BLaER1 treated with 17β-estradiol and CSF1 and Interleukin-3, amounts not matched to agents 10 nM and 100 nM (cell line): ENCODE results near the gene MYO1E.

Experiments used
- H3K27ac ChIP-seq, 11 experiments: shearing (Covaris generic); formaldehyde crosslinking; 2 replicates each; pipeline ENCODE4 v1.8.1; 2022
- H3K27me3 ChIP-seq, 11 experiments: shearing (Covaris generic); formaldehyde crosslinking; 2 replicates each; pipeline ENCODE4 v1.8.1; 2022
- H3K36me3 ChIP-seq, 11 experiments: shearing (Covaris generic); formaldehyde crosslinking; 2 replicates each; pipeline ENCODE4 v1.8.1; 2022
- H3K4me1 ChIP-seq, 10 experiments: shearing (Covaris generic); formaldehyde crosslinking; 2 replicates each; pipeline ENCODE4 v1.8.1; 2022
- H3K4me2 ChIP-seq, 11 experiments: shearing (Covaris generic); formaldehyde crosslinking; 2 replicates each; pipeline ENCODE4 v1.8.1; 2022
- H3K4me3 ChIP-seq, 10 experiments: shearing (Covaris generic); formaldehyde crosslinking; 2 replicates each; pipeline ENCODE4 v1.8.1; 2022
- H3K9ac ChIP-seq, 11 experiments: shearing (Covaris generic); formaldehyde crosslinking; 2 replicates each; pipeline ENCODE4 v1.8.1; 2022
- H3K9me3 ChIP-seq, 11 experiments: shearing (Covaris generic); formaldehyde crosslinking; replicated peaks in 1 of 11; 2 replicates each; pipeline ENCODE4 v1.8.1; 2022
- H4K20me1 ChIP-seq, 11 experiments: shearing (Covaris generic); formaldehyde crosslinking; 2 replicates each; pipeline ENCODE4 v1.8.1; 2022
- Cebpa-rat ChIP-seq, 11 experiments: shearing (Covaris generic); IDR thresholded peaks; 2 replicates each; pipeline ENCODE4 v1.8.1; 2022

MYO1E gene

GRCh38 chr15:59350421-59350732, 22.3 kb downstream of the MYO1E start:
- Histone ChIP-seq H3K4me3 (no peak overlapping the region), H3K27ac (peak overlapping the region in 6 of 11 experiments; percentile 8 to 67 (median 48); a peak in 10 of 22 replicates), H3K4me1 (peaks cover 28 to 79% (median 45%) of the 10 kb centered on the region in 10 experiments), H4K20me1 (peaks cover 0 to 95% (median 0%) of the 10 kb centered on the region in 11 experiments; a peak in 3 of 22 replicates), H3K36me3 (0 out of 22 replicates have a peak, but pooled peaks cover 0 to 4% (median 0%) of the 10 kb centered on the region in 11 experiments), H3K27me3 (no peaks in the 10 kb centered on the region), H3K9ac (peak overlapping the region in 2 of 11 experiments; percentile 12 to 31; a peak in 1 of 22 replicates), H3K4me2 (peak overlapping the region in 10 of 11 experiments; percentile 7 to 76 (median 53); a peak in 15 of 22 replicates), H3K9me3 (no peaks in the 10 kb centered on the region)
- no peak for TF ChIP-seq Cebpa-rat (IDR thresholded peaks at IDR 0.05)

DNA sequence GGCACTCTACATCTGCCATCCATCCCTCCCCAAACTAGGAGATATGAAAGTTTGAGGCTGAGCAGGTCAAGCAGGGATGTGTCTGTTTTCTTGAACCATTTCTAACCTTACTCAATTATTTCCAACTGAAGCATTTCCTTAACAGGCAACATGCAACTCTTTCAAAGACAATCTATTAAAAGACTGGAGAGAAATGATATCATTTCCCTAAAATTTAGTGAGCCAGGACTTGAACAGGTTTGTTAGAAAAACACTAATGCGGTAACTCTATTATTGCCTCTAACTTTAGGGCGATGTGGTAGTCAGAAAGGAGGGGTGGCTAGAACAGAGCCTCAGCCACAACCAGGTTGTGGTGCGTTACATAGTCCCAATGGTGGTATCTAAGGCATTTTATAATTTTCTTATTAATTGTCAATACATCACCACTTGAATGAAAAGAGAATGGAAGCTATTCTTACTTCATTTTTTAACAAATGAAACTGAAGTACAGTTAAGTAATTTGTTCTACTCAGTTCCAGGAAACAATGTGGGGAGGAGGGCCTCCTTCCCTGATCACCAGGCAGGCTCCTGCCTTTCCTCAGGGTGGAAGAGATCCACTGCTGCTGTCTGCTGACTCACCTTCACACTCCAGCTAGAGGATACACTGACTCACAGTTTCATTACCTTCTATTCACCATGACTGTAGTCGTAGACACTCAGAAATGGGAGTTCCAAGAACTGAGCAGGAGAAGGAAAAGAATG, 22.8 kb downstream of the MYO1E start:
- Histone ChIP-seq H3K9me3 (no peaks in the 10 kb centered on the region), H3K36me3 (0 out of 22 replicates have a peak, but pooled peaks cover 0 to 4% (median 0%) of the 10 kb centered on the region in 11 experiments), H3K4me3 (no peak overlapping the region), H3K4me1 (peaks cover 26 to 81% (median 42%) of the 10 kb centered on the region in 10 experiments), H3K9ac (peak overlapping the region in 3 of 11 experiments; percentile 12 to 31 (median 31); a peak in 3 of 22 replicates), H3K27me3 (no peaks in the 10 kb centered on the region), H4K20me1 (peaks cover 0 to 95% (median 0%) of the 10 kb centered on the region in 11 experiments; a peak in 3 of 22 replicates), H3K27ac (peak overlapping the region in 6 of 11 experiments; percentile 8 to 67 (median 48); a peak in 11 of 22 replicates), H3K4me2 (peak overlapping the region; percentile 6 to 76 (median 44); a peak in 17 of 22 replicates)
- no peak for TF ChIP-seq Cebpa-rat (IDR thresholded peaks at IDR 0.05)

DNA sequence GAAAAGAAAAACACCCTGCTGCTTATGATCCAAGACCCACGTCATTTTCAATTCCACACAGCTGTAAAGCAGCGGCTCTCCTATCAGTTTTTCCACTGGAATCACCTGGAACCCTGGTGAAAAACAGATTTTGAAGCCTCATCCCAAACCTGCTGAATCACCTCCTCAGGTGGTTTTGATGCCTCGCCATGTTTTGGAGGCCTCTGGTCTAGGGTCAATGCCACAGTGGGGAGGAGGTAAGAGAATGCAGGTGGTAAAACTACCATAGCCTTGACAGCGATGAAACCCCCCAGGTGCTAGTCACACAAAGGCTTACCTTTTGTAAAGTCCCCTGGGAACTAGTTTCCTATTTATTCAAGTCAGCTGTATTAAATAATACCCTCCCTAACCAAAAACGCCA, 24.8 kb downstream of the MYO1E start:
- H3K36me3 ChIP-seq, result 0 out of 22 replicates have a peak, but pooled peaks cover 0 to 4% (median 0%) of the 10 kb centered on the region in 11 experiments
- no peak overlapping the region for H3K9ac ChIP-seq
- H3K27ac ChIP-seq, result peak overlapping the region in 1 of 11 experiments; percentile 67; a peak in 1 of 22 replicates
- H3K4me2 ChIP-seq, result peak overlapping the region; percentile 6 to 76 (median 38); a peak in 21 of 22 replicates
- no peak overlapping the region for H3K4me3 ChIP-seq
- peaks cover 0 to 86% (median 0%) of the 10 kb centered on the region in 11 experiments; a peak in 3 of 22 replicates for H4K20me1 ChIP-seq
- H3K9me3 ChIP-seq, result peaks cover 0 to 4% (median 0%) of the 10 kb centered on the region in 11 experiments; a peak in 1 of 22 replicates
- no peak for TF ChIP-seq Cebpa-rat (IDR thresholded peaks at IDR 0.05)
- H3K27me3 ChIP-seq, result no peaks in the 10 kb centered on the region
- H3K4me1 ChIP-seq, result peaks cover 20 to 68% (median 35%) of the 10 kb centered on the region in 10 experiments

- 0 out of 22 replicates have a peak, but pooled peaks cover 0 to 8% (median 0%) of the 10 kb centered on the region in 11 experiments for H3K36me3 ChIP-seq
- peaks cover 20 to 59% (median 35%) of the 10 kb centered on the region in 10 experiments for H3K4me1 ChIP-seq
- peaks cover 0 to 76% (median 0%) of the 10 kb centered on the region in 11 experiments; a peak in 3 of 22 replicates for H4K20me1 ChIP-seq
- H3K9me3 ChIP-seq, result peaks cover 0 to 13% (median 0%) of the 10 kb centered on the region in 11 experiments; a peak in 2 of 22 replicates
- H3K4me3 ChIP-seq, result no peak overlapping the region
- no peak overlapping the region for H3K9ac ChIP-seq
- no peak overlapping the region for H3K27ac ChIP-seq
- peak overlapping the region in 1 of 11 experiments; percentile 11; a peak in 1 of 22 replicates for H3K4me2 ChIP-seq
- TF ChIP-seq Cebpa-rat (IDR thresholded peaks at IDR 0.05), result no peak
- H3K27me3 ChIP-seq, result no peaks in the 10 kb centered on the region
These were observed 25.7 kb downstream of the MYO1E start for GRCh38 chr15:59346951-59347350.

DNA sequence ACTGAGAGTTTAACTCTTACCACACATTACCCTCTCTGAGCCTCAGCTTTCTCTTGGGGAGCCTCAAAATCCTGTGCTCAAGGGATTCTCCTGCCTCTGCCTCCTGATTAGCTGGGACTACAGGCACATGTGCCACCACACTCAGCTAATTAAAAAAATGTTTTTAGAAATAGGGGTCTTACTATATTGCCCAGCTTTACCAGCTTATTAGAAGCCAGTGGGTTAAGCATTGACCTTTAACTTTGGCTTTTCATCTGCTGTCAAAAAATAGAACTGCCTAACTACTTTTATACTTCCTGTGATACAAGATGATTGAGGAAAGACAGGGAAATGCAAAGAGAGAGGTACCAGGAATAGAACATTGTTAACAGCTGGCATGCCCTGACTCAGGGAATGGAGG, 27.3 kb downstream of the MYO1E start:
- Histone ChIP-seq H3K36me3 (0 out of 22 replicates have a peak, but pooled peaks cover 0 to 8% (median 0%) of the 10 kb centered on the region in 11 experiments), H4K20me1 (peaks cover 0 to 61% (median 0%) of the 10 kb centered on the region in 11 experiments; a peak in 3 of 22 replicates), H3K9me3 (peaks cover 0 to 16% (median 0%) of the 10 kb centered on the region in 11 experiments; a peak in 2 of 22 replicates), H3K27me3 (no peaks in the 10 kb centered on the region), H3K27ac (no peak overlapping the region), H3K4me2 (peak overlapping the region in 2 of 11 experiments; percentile 7 to 19; a peak in 2 of 22 replicates), H3K4me1 (peaks cover 20 to 43% (median 25%) of the 10 kb centered on the region in 10 experiments), H3K4me3 (no peak overlapping the region), H3K9ac (no peak overlapping the region)
- TF ChIP-seq Cebpa-rat (IDR thresholded peaks at IDR 0.05), result no peak

DNA sequence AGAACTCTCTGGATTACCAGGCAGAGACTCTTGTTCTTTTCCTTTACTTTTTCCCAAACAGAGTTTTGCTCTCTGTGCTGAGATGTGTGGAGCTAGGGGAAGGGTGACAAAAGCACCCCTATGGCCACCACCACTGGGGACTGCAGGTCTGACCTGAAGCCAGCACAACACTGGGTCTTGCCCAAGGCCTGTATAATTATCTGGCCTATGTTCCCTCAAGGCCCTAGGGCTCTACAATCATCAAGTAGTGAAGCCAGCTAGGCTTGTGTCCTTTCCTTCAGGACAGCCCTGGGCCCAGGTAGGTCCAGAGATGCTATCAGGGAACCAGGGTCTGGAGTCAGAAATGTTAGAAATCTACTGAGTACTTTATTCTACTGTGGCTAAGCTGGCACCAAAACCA, 28.4 kb downstream of the MYO1E start:
- Histone ChIP-seq H3K27me3 (no peaks in the 10 kb centered on the region), H3K4me2 (no peak overlapping the region), H3K4me3 (no peak overlapping the region), H3K27ac (no peak overlapping the region), H3K9ac (no peak overlapping the region), H3K36me3 (0 out of 22 replicates have a peak, but pooled peaks cover 0 to 8% (median 0%) of the 10 kb centered on the region in 11 experiments), H3K4me1 (peaks cover 11 to 32% (median 15%) of the 10 kb centered on the region in 10 experiments), H4K20me1 (peaks cover 0 to 51% (median 0%) of the 10 kb centered on the region in 11 experiments; a peak in 3 of 22 replicates), H3K9me3 (peaks cover 0 to 16% (median 0%) of the 10 kb centered on the region in 11 experiments; a peak in 2 of 22 replicates)
- TF ChIP-seq Cebpa-rat (IDR thresholded peaks at IDR 0.05), result no peak

DNA sequence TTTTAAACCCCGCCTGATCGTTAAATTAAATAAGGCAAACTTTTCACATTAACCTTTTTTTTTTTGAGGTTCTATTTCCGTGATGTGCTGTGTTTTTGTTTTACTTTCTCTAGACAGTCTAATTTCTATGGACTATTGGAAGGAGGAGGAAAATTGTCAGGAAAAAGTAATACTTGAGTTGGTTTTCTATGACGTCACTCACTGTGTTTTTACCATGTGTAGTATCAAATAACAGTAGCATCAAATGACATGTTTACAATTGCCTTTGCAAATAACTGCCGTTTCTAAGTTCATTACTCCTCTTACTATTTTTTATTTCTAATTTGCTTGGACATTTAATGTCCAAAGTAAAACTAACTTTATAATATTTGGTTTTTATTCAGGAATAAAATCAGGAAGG, 32.3 kb downstream of the MYO1E start:
- Histone ChIP-seq H3K27me3 (no peaks in the 10 kb centered on the region), H3K4me3 (no peak overlapping the region), H4K20me1 (peaks cover 0 to 21% (median 0%) of the 10 kb centered on the region in 11 experiments; a peak in 1 of 22 replicates), H3K4me1 (peaks cover 0 to 3% (median 0%) of the 10 kb centered on the region in 10 experiments; a peak in 6 of 20 replicates), H3K36me3 (0 out of 22 replicates have a peak, but pooled peaks cover 0 to 4% (median 0%) of the 10 kb centered on the region in 11 experiments), H3K9ac (no peak overlapping the region), H3K4me2 (no peak overlapping the region), H3K27ac (no peak overlapping the region), H3K9me3 (peaks cover 0 to 16% (median 0%) of the 10 kb centered on the region in 11 experiments; a peak in 2 of 22 replicates)
- no peak for TF ChIP-seq Cebpa-rat (IDR thresholded peaks at IDR 0.05)

- 0 out of 22 replicates have a peak, but pooled peaks cover 0 to 4% (median 0%) of the 10 kb centered on the region in 11 experiments for H3K36me3 ChIP-seq
- no peak overlapping the region for H3K4me2 ChIP-seq
- H4K20me1 ChIP-seq, result peaks cover 0 to 17% (median 0%) of the 10 kb centered on the region in 11 experiments; a peak in 1 of 22 replicates
- 0 out of 20 replicates have a peak, but pooled peaks cover 0 to 1% (median 0%) of the 10 kb centered on the region in 10 experiments for H3K4me1 ChIP-seq
- no peak overlapping the region for H3K4me3 ChIP-seq
- H3K27ac ChIP-seq, result no peak overlapping the region
- H3K27me3 ChIP-seq, result no peaks in the 10 kb centered on the region
- H3K9ac ChIP-seq, result no peak overlapping the region
- peaks cover 0 to 16% (median 0%) of the 10 kb centered on the region in 11 experiments; a peak in 2 of 22 replicates for H3K9me3 ChIP-seq
- no peak for TF ChIP-seq Cebpa-rat (IDR thresholded peaks at IDR 0.05)
These were observed 33.4 kb downstream of the MYO1E start for GRCh38 chr15:59339252-59339672.
